GM21786 (cell line): ENCODE data around the gene MCRIP1.
"Not testable (repeated sequence)": the region's sequence is repeated elsewhere in the genome, so short reads cannot be mapped to it uniquely, and the experiment has no call there.

Experiments used
- ATAC-seq: cut with Tn5 transposase; IDR thresholded peaks from one replicate; pipeline ENCODE4 v1.9.1; 2021; ENCODE audit not compliant: unreplicated experiment

MCRIP1 gene

GRCh38 chr17:81841866-81842265 is 8.8 kb upstream of the MCRIP1 start:
- no peak for ATAC-seq

- no peak for ATAC-seq
These were observed 8.0 kb upstream of the MCRIP1 start for GRCh38 chr17:81840826-81841778.

- ATAC-seq = not testable (repeated sequence)
These were observed 7.0 kb upstream of the MCRIP1 start for GRCh38 chr17:81840059-81840458.

GRCh38 chr17:81839301-81839700 is 6.2 kb upstream of the MCRIP1 start:
- ATAC-seq = no peak

GRCh38 chr17:81838753-81839255 is 5.7 kb upstream of the MCRIP1 start:
- ATAC-seq = no peak

- ATAC-seq = no peak
These were observed 4.5 kb upstream of the MCRIP1 start for GRCh38 chr17:81837641-81838040.

- no peak for ATAC-seq
These were observed 1.8 kb upstream of the MCRIP1 start, which contains the start of gene PPP1R27 for GRCh38 chr17:81834831-81835267. Gene PPP1R27 (minus strand): TSS chr17:81835050. CDS start chr17:81834953, 97 bp downstream.

- no peak for ATAC-seq
These were observed 1.1 kb upstream of the MCRIP1 start for GRCh38 chr17:81833921-81834830.

GRCh38 chr17:81832608-81833159 is 407 bp downstream of the MCRIP1 start:
- peak; percentile 22 for ATAC-seq

GRCh38 chr17:81831957-81832607 is 1.0 kb downstream of the MCRIP1 start:
- ATAC-seq = no peak

- ATAC-seq = no peak
These were observed 1.5 kb downstream of the MCRIP1 start for GRCh38 chr17:81831563-81831956.

GRCh38 chr17:81829858-81830257 is 3.2 kb downstream of the MCRIP1 start:
- ATAC-seq = no peak

- ATAC-seq = no peak
These were observed 4.4 kb downstream of the MCRIP1 start for GRCh38 chr17:81828656-81829055.

- no peak for ATAC-seq
These were observed 7.1 kb downstream of the MCRIP1 start for GRCh38 chr17:81825841-81826466.

- ATAC-seq = no peak
These were observed 8.5 kb downstream of the MCRIP1 start for GRCh38 chr17:81824595-81824994.

GRCh38 chr17:81823820-81824550 is 9.1 kb downstream of the MCRIP1 start:
- ATAC-seq = no peak

- ATAC-seq = no peak
These were observed 9.9 kb downstream of the MCRIP1 start for GRCh38 chr17:81822996-81823819.

- ATAC-seq = no peak
These were observed 10.8 kb downstream of the MCRIP1 start for GRCh38 chr17:81822312-81822637.
